HepG2 (cell line): ENCODE measurements around the gene NEDD8. TPM values are rescaled to one million over a fixed set of nuclear protein-coding genes. Genes with fewer than 3 reads are reported as not detected.

Experiments used
- KDM2A ChIP-seq: sonication (generic); formaldehyde crosslinking; IDR thresholded peaks from 2 replicates; pipeline ENCODE4 v1.4.0; 2020; ENCODE audit warnings: low read depth, missing genetic modification reagents, borderline replicate concordance
- MIER3 ChIP-seq: IDR thresholded peaks from 2 replicates; pipeline ENCODE4 v1.6.1; 2016; ENCODE audit warnings: missing compliant biosample characterization, borderline replicate concordance
- MLXIP ChIP-seq: sonication (generic); formaldehyde crosslinking; IDR thresholded peaks from 2 replicates; pipeline ENCODE4 v1.9.0; 2021; ENCODE audit warnings: missing genetic modification reagents, borderline replicate concordance
- REL ChIP-seq: sonication (generic); formaldehyde crosslinking; conservative IDR thresholded peaks from 2 replicates; pipeline ENCODE4 v1.8.0; 2022; ENCODE audit warnings: mild to moderate bottlenecking, missing genetic modification reagents, moderate library complexity
- SATB2 ChIP-seq: sonication (generic); formaldehyde crosslinking; IDR thresholded peaks from 2 replicates; pipeline ENCODE4 v1.5.0; 2020; ENCODE audit warnings: missing genetic modification reagents
- SETDB1 ChIP-seq: sonication (generic); formaldehyde crosslinking; IDR thresholded peaks from 2 replicates; pipeline ENCODE4 v1.5.1; 2020; ENCODE audit warnings: missing genetic modification reagents, mild to moderate bottlenecking, borderline replicate concordance
- THAP7 ChIP-seq: sonication (generic); formaldehyde crosslinking; IDR thresholded peaks from 2 replicates; pipeline ENCODE4 v1.8.1; 2023; ENCODE audit warnings: mild to moderate bottlenecking, missing genetic modification reagents
- ZBTB20 ChIP-seq: sonication (generic); formaldehyde crosslinking; IDR thresholded peaks from 2 replicates; pipeline ENCODE4 v1.8.1; 2023; ENCODE audit warnings: missing genetic modification reagents, low read depth, mild to moderate bottlenecking, borderline replicate concordance
- ZGPAT ChIP-seq: IDR thresholded peaks from 2 replicates; pipeline ENCODE4 v1.6.1; 2016; ENCODE audit warnings: mild to moderate bottlenecking
- ZHX2 ChIP-seq, 2 experiments: sonication (generic) in 1 of 2; formaldehyde crosslinking in 1 of 2; IDR thresholded peaks; 2 replicates each; pipeline versions ENCODE4 v1.6.1 to v1.9.0; 2014 to 2022; ENCODE audit warnings: antibody characterized with exemption in 1 of 2, borderline replicate concordance in 1 of 2, inconsistent platforms in 1 of 2, low read depth in 1 of 2, missing genetic modification reagents in 1 of 2
- ZNF709 ChIP-seq: sonication (generic); formaldehyde crosslinking; IDR thresholded peaks from 2 replicates; pipeline ENCODE4 v1.5.0; 2020; ENCODE audit warnings: mild to moderate bottlenecking, missing genetic modification reagents
- ZNF724P ChIP-seq: sonication (generic); formaldehyde crosslinking; IDR thresholded peaks from 2 replicates; pipeline ENCODE4 v1.8.0; 2022; ENCODE audit warnings: missing genetic modification reagents, borderline replicate concordance
- polyA plus RNA-seq, 8 experiments: library from polyadenylated mRNA; depleted of rRNA in 3 of 8; stranded (reverse) in 7 of 8; unstranded in 1 of 8; fragments of >200 nt; fragmentation: Illumina TruSeq in 4 of 8; extraction: Trizol in 4 of 8; gene quantifications; 2 replicates each; pipeline versions ENCODE4 v1.2.1 to v1.2.3, GENCODE V29; 2011 to 2016; ENCODE audit warnings: low read depth in 4 of 8, missing spikeins in 1 of 8, mixed read lengths in 1 of 8; ENCODE audit not compliant: insufficient read depth in 1 of 8
- total RNA-seq, 5 experiments: library from RNA; depleted of rRNA; stranded (reverse); fragments of >200 nt; fragmentation: Illumina TruSeq; extraction: Trizol; gene quantifications; 2 replicates each; pipeline ENCODE4 v1.2.3, GENCODE V29; 2016; ENCODE audit warnings: low read depth in 1 of 5
- TF ChIP-seq, protein P1 (sequence below): sonication (generic); formaldehyde crosslinking; IDR thresholded peaks from 2 replicates; pipeline ENCODE4 v1.5.0; 2020; ENCODE audit warnings: mild to moderate bottlenecking, missing genetic modification reagents, borderline replicate concordance

Gene NEDD8
- total and polyA plus RNA-seq, 2 of the 13 experiments (the other 11 are each of a cell fraction or from before 2014, with no cell fraction given) = 535 to 713 TPM

DNA sequence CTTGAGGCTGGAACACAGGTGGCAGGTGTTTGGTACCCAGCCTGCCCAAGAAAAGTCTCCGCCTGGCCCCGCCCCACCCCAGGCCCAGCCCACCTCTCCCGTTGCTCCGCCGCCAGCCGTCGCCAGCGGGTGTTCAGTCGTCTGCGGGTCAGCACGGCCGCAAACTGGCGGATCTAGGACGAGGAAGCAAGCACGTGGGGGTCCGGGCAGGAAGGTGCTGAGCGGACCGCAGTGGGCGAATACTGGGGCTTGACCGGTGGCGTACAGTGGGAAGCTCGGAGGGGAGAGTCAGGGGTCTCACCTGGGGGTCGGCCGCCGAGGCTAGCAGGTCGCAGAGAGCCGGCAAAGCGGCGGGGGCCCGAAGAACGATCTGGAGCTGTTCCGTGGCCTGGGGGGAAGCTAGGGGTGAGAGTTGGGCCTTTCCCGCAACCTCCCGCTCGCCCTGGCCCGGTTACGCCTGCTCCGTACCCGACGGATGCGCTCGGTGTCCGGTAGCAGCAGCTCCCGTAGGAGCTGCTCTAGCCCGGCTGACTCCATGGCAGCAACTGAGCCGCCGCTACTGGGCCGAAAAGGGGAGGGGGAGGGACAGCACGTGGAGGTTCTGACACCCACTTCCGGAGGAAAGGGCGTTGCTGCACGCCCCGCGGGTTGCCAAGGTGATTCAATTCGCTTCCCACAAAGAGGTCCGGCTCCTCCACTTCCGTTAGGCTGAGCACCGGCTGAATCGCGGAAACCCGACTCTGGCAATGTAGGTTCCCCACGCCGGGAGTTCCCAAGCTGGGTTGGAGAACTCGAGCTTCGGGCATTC lies 43.7 kb downstream of the NEDD8 start, which contains the start of gene IPO4 (continued):
- peak; percentile 70; the same call in 1 of the 2 replicates for TF ChIP-seq MLXIP (CRISPR knock-in tag)
- TF ChIP-seq, protein P1, sequence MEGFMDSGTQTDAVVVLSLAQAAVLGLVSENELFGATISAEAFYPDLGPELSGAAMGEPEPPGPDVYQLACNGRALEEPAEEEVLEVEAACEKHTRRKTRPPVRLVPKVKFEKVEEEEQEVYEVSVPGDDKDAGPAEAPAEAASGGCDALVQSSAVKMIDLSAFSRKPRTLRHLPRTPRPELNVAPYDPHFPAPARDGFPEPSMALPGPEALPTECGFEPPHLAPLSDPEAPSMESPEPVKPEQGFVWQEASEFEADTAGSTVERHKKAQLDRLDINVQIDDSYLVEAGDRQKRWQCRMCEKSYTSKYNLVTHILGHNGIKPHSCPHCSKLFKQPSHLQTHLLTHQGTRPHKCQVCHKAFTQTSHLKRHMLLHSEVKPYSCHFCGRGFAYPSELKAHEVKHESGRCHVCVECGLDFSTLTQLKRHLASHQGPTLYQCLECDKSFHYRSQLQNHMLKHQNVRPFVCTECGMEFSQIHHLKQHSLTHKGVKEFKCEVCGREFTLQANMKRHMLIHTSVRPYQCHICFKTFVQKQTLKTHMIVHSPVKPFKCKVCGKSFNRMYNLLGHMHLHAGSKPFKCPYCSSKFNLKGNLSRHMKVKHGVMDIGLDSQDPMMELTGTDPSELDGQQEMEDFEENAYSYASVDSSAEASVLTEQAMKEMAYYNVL (CRISPR knock-in tag) = peak; percentile 95
- TF ChIP-seq ZNF709 = peak; percentile 99
- TF ChIP-seq ZNF724P (CRISPR knock-in tag) = peak; percentile 77
- peak; percentile 98 for TF ChIP-seq THAP7
- TF ChIP-seq ZGPAT (CRISPR knock-in tag) = peak; percentile 99
- no peak for TF ChIP-seq SETDB1
- peak; percentile 99 for TF ChIP-seq MIER3 (CRISPR knock-in tag)
- peak; percentile 96 for TF ChIP-seq ZHX2 (IDR thresholded peaks at IDR 0.05; ENCODE audit: low read depth)
- TF ChIP-seq ZHX2 (CRISPR knock-in tag; IDR thresholded peaks at IDR 0.05; ENCODE audit: borderline replicate concordance) = 0 out of 2 replicates have a peak, but pooled peaks have one; percentile 71
- TF ChIP-seq ZBTB20 (CRISPR knock-in tag) = peak; percentile 83; the same call in 1 of the 2 replicates
- peak; percentile 92 for TF ChIP-seq SATB2 (CRISPR knock-in tag)
- TF ChIP-seq REL = no peak
- peak; percentile 99 for TF ChIP-seq KDM2A (CRISPR knock-in tag)
